Calu3 (cell line): ENCODE results near the gene MYL12A. TPM values are rescaled to one million over a fixed set of nuclear protein-coding genes. Genes with fewer than 3 reads are reported as not detected.

Experiments used
- BruUV-seq: library from RNA; stranded (reverse); fragments of 400-500 nt; replicated peaks from 2 replicates; lab custom pipeline; 2021; lab: Mats Ljungman, UMichigan
- CTCF ChIA-PET: fragments of 300-600 bp; sonication (Branson Sonifier 250); formaldehyde crosslinking; loops from one replicate; lab custom pipeline; 2022; ENCODE audit warnings: antibody characterized with exemption; lab: Charles Lee
- DNase-seq: peaks from one replicate; pipeline ENCODE4 v3.0.0; 2022
- H3K27ac Mint-ChIP-seq: one replicate; pipeline ENCODE4 v1.8.0; 2022; ENCODE audit warnings: mixed read lengths; ENCODE audit not compliant: unreplicated experiment
- H3K27me3 Mint-ChIP-seq: one replicate; pipeline ENCODE4 v1.8.0; 2022; ENCODE audit warnings: mixed read lengths; ENCODE audit not compliant: unreplicated experiment
- H3K36me3 Mint-ChIP-seq: one replicate; pipeline ENCODE4 v1.8.0; 2022; ENCODE audit warnings: mild to moderate bottlenecking, moderate library complexity, mixed read lengths; ENCODE audit not compliant: insufficient read depth, unreplicated experiment
- H3K4me1 Mint-ChIP-seq: one replicate; pipeline ENCODE4 v1.8.0; 2022; ENCODE audit warnings: mild to moderate bottlenecking, low read depth, mixed read lengths; ENCODE audit not compliant: unreplicated experiment
- H3K4me3 Mint-ChIP-seq: one replicate; pipeline ENCODE4 v1.8.0; 2022; ENCODE audit warnings: mild to moderate bottlenecking, low read depth, moderate library complexity, mixed read lengths; ENCODE audit not compliant: unreplicated experiment
- H3K9me3 Mint-ChIP-seq: one replicate; pipeline ENCODE4 v1.8.0; 2022; ENCODE audit warnings: low read depth, mixed read lengths; ENCODE audit not compliant: unreplicated experiment
- intact Hi-C: fragments of 100-400 bp; cut with micrococcal nuclease; formaldehyde crosslinking; loops from one replicate; pipeline ENCODE4 v1.10.0; 2022; ENCODE audit not compliant: unreplicated experiment
- total RNA-seq: library from RNA; stranded (reverse); gene quantifications from 2 replicates; pipeline ENCODE4 v1.2.3, GENCODE V29; 2022
- TF ChIP-seq, protein P1 (sequence below): fragments of 200-600 bp; IDR thresholded peaks from one replicate; pipeline ENCODE4 v1.8.0; 2022; ENCODE audit warnings: antibody characterized with exemption; ENCODE audit not compliant: unreplicated experiment

The MYL12A gene
- total RNA-seq, 1 experiment from 2014 or later, result 428 TPM

DNA sequence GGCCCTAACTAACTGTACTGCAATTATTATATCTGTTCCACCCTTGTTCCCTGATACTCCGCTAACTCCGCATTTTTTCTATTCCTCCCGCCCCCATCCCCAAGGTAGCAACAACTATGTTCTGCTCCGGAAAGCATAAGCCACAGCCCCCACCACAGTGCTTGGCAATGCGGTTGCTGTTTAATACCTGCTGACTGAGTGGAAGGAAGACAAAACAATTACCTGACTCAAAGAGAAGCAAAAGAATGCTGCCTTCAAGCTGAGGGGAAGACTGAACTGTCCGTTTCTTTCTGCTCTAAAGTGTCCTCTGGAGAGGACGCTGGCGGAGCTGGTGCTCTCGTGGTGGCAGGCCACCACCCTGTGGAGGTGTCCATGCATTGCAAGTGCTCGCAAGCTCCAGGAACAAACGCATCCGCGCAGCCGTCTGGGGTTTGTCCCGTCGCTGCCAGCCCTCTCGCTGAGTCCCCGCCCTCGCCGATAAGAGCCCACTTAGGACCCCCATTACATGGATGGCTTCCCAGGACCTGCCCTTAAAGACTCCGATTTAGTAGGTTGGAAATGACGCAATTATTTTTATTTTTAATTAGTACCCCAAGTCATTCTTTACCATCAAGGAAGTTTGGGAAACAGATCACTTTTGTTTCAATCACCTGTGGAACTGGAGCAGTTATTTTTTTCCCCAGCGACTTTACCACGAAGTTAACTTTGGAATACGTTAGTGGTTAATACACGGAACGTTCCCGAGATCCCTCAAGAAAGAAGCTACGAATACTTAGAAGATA lies 1.6 kb upstream of the MYL12A start:
- DNase-seq, result peak; percentile 89
- TF ChIP-seq, protein P1, sequence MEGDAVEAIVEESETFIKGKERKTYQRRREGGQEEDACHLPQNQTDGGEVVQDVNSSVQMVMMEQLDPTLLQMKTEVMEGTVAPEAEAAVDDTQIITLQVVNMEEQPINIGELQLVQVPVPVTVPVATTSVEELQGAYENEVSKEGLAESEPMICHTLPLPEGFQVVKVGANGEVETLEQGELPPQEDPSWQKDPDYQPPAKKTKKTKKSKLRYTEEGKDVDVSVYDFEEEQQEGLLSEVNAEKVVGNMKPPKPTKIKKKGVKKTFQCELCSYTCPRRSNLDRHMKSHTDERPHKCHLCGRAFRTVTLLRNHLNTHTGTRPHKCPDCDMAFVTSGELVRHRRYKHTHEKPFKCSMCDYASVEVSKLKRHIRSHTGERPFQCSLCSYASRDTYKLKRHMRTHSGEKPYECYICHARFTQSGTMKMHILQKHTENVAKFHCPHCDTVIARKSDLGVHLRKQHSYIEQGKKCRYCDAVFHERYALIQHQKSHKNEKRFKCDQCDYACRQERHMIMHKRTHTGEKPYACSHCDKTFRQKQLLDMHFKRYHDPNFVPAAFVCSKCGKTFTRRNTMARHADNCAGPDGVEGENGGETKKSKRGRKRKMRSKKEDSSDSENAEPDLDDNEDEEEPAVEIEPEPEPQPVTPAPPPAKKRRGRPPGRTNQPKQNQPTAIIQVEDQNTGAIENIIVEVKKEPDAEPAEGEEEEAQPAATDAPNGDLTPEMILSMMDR, result peak; percentile 96
- Mint-ChIP-seq H3K4me3 (peak overlapping the region; percentile 79), H3K4me1 (peaks cover 30% of the 10 kb centered on the region), H3K9me3 (no peaks in the 10 kb centered on the region), H3K36me3 (peaks cover 53% of the 10 kb centered on the region), H3K27me3 (no peaks in the 10 kb centered on the region), H3K27ac (peak overlapping the region; percentile 83)
- CTCF ChIA-PET, result interaction anchor here (0.6 to 3.0 kb wide), 21 partner anchors 12 to 480 kb away, joined by 3 to 20 read pairs (median 4); no protein-coding TSS in a partner anchor
- intact Hi-C loops, result loop anchor here (1.0 to 10.0 kb wide), 8 partner anchors 34 to 309 kb away; no protein-coding TSS in a partner anchor
- no TSS peak for BruUV-seq

GRCh38 chr18:3246635-3247239 lies 864 bp upstream of the MYL12A start:
- DNase-seq, result no peak
- peaks cover 59% of the 10 kb centered on the region for H3K36me3 Mint-ChIP-seq

GRCh38 chr18:3248062-3248657 lies 559 bp downstream of the MYL12A start:
- intact Hi-C loops, result loop anchor here (5.0 to 10.0 kb wide), 7 partner anchors 36 to 311 kb away; no protein-coding TSS in a partner anchor
- peak overlapping the region; percentile 83 for H3K27ac Mint-ChIP-seq
- no TSS peak for BruUV-seq

More at GRCh38 chr18:3246635-3247239, 864 bp upstream of the MYL12A start:
- TF ChIP-seq, protein P1, result no peak
- TSS peak; percentile 78 for BruUV-seq
- CTCF ChIA-PET, result interaction anchor here (0.6 to 3.0 kb wide), 23 partner anchors 13 to 481 kb away, joined by 3 to 20 read pairs (median 4); no protein-coding TSS in a partner anchor
- peaks cover 33% of the 10 kb centered on the region for H3K4me1 Mint-ChIP-seq
- no peaks in the 10 kb centered on the region for H3K27me3 Mint-ChIP-seq
- H3K4me3 Mint-ChIP-seq, result peak overlapping the region; percentile 79
- intact Hi-C loops, result loop anchor here (1.0 to 10.0 kb wide), 8 partner anchors 34 to 309 kb away; no protein-coding TSS in a partner anchor
- no peaks in the 10 kb centered on the region for H3K9me3 Mint-ChIP-seq
- peak overlapping the region; percentile 83 for H3K27ac Mint-ChIP-seq

More at GRCh38 chr18:3248062-3248657, 559 bp downstream of the MYL12A start:
- DNase-seq, result no peak
- Mint-ChIP-seq H3K9me3 (no peaks in the 10 kb centered on the region), H3K27me3 (no peaks in the 10 kb centered on the region), H3K4me3 (peak overlapping the region; percentile 79), H3K36me3 (peaks cover 68% of the 10 kb centered on the region), H3K4me1 (peaks cover 38% of the 10 kb centered on the region)
- CTCF ChIA-PET, result interaction anchor here (1.0 to 2.3 kb wide), 5 partner anchors 9 to 204 kb away, joined by 3 to 13 read pairs (median 4); no protein-coding TSS in a partner anchor
- TF ChIP-seq, protein P1, result no peak
